ENCODE measurements around the gene TMEM236.

The TMEM236 gene

GRCh38 chr10:17782921-17783665 is 31.1 kb downstream of the TMEM236 start:
- H3K4me3 ChIP-seq = no peak overlapping the region
- H3K27ac ChIP-seq = peak overlapping the region in 3 of 21 experiments; percentile 4 to 34 (median 24)

- H3K4me3 ChIP-seq = no peak overlapping the region
- H3K27ac ChIP-seq = no peak overlapping the region
Measured at GRCh38 chr10:17783751-17784150, 31.8 kb downstream of the TMEM236 start.

GRCh38 chr10:17784688-17785087 is 32.7 kb downstream of the TMEM236 start:
- H3K27ac ChIP-seq = peak overlapping the region in 3 of 21 experiments; percentile 27 to 45 (median 40)
- no peak overlapping the region for H3K4me3 ChIP-seq

GRCh38 chr10:17785276-17785930 is 33.4 kb downstream of the TMEM236 start:
- peak overlapping the region in 3 of 21 experiments; percentile 27 to 45 (median 40) for H3K27ac ChIP-seq
- H3K4me3 ChIP-seq = no peak overlapping the region

GRCh38 chr10:17787087-17787961 is 35.3 kb downstream of the TMEM236 start:
- Histone ChIP-seq H3K27ac (peak overlapping the region in 2 of 21 experiments; percentile 2 to 45), H3K4me3 (no peak overlapping the region)

- Histone ChIP-seq H3K4me3 (no peak overlapping the region), H3K27ac (no peak overlapping the region)
Measured at GRCh38 chr10:17788646-17789045, 36.6 kb downstream of the TMEM236 start.

GRCh38 chr10:17789396-17789795 is 37.4 kb downstream of the TMEM236 start:
- Histone ChIP-seq H3K4me3 (no peak overlapping the region), H3K27ac (no peak overlapping the region)

GRCh38 chr10:17790651-17791050 is 38.6 kb downstream of the TMEM236 start:
- no peak overlapping the region for H3K4me3 ChIP-seq
- no peak overlapping the region for H3K27ac ChIP-seq

- Histone ChIP-seq H3K27ac (no peak overlapping the region), H3K4me3 (no peak overlapping the region)
Measured at GRCh38 chr10:17792991-17793390, 41.0 kb downstream of the TMEM236 start.

- Histone ChIP-seq H3K4me3 (no peak overlapping the region), H3K27ac (no peak overlapping the region)
Measured at GRCh38 chr10:17793823-17794644, 42.0 kb downstream of the TMEM236 start.

GRCh38 chr10:17795083-17795482 is 43.1 kb downstream of the TMEM236 start:
- H3K27ac ChIP-seq = no peak overlapping the region
- H3K4me3 ChIP-seq = no peak overlapping the region

GRCh38 chr10:17795813-17796594 is 44.0 kb downstream of the TMEM236 start:
- no peak overlapping the region for H3K27ac ChIP-seq
- H3K4me3 ChIP-seq = no peak overlapping the region

- Histone ChIP-seq H3K4me3 (no peak overlapping the region), H3K27ac (no peak overlapping the region)
Measured at GRCh38 chr10:17801507-17801906, 49.5 kb downstream of the TMEM236 start.

- H3K4me3 ChIP-seq = no peak overlapping the region
- H3K27ac ChIP-seq = no peak overlapping the region
Measured at GRCh38 chr10:17802350-17802749, 50.3 kb downstream of the TMEM236 start.

- no peak overlapping the region for H3K27ac ChIP-seq
- H3K4me3 ChIP-seq = no peak overlapping the region
Measured at GRCh38 chr10:17802976-17803375, 51.0 kb downstream of the TMEM236 start.

- Histone ChIP-seq H3K27ac (no peak overlapping the region), H3K4me3 (no peak overlapping the region)
Measured at GRCh38 chr10:17805330-17805729, 53.3 kb downstream of the TMEM236 start.

GRCh38 chr10:17805921-17806577 is 54.0 kb downstream of the TMEM236 start:
- H3K27ac ChIP-seq = no peak overlapping the region

More at GRCh38 chr10:17805921-17806577, 54.0 kb downstream of the TMEM236 start:
- no peak overlapping the region for H3K4me3 ChIP-seq
